ENCODE measurements around the gene ZNF750.
A peak's percentile ranks its signal among the peaks of the same experiment; 100 is the strongest.

The ZNF750 gene

DNA sequence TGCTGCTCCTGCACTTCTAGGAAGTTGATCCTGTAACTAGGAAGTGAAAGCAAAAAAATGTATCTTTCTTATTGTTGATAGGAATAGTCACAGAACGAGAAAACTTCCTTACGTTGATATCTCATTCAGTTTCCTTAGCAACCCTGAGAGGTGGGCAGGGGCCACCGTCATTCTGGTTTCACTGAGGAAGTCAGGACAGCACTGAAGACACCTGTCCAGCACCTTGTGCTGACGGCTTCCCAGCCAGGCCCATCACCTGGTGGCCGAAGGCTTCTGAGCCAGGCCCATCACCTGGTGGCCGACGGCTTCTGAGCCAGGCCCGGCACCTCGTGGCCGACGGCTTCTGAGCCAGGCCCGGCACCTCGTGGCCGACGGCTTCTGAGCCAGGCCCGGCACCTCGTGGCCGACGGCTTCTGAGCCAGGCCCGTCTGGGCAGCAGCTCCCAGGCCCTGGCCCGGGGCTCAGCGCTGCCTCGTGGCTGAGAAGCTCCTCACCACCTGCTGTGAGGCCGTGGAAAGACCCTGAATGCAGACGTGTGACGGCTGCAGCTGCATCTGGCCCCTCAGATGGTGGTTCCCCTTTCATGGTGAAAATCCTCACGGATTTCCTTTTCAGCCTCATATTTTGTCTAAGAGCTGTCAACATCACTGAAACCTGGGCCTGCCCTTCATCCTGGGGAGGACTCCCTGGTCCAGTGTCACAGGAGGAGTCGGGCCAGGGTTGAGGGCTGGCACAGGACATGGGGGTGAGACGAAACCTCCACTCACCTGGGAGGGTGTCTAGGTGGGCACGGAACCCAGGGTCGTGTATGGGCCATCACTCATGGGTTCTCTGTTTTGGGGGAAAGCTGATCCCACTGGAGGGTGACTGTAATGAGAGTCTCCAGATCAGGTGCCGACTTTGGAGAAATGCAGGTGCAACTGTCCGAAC, 33.0 kb upstream of the ZNF750 start:
- no peak for DNase-seq

DNA sequence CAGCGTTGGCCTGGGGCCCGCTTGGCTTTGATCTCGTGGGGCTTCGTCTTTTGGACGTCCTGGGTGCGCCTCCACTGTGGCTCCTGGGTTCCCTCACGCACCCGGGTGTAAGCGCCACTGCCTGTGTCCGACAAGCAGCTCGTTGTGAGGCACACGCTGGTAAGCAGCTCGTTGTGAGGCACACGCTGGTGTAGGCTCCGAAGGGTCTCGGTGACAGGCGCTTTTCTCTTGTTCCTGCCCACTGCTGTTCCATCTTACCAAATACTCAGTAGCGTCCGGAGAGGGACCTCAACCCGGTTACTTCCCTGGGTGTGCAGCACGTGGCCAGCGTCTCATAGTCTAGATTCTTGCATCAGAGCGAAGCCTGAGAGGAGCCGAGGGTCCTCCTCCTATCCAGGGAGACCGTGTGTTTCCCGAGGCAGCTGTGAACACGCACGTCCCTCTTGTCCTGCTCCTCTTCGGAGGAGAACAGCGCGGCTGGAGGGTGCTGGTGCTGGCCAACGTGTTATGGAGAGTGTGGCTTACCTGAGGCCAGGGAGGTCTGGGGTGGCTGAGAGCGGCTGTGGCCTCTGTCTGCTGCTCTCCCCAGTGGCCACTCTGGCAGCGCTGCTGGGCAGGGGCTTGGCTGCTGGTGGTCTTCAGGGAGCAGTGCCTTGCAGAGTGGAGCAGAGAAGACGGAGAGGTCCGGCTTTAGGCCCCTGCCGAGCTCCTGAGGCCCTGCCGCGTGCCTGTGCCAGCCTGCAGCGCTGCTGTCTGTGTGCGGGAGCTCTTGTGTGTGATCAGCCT, 32.1 kb upstream of the ZNF750 start:
- DNase-seq, result no peak

DNA sequence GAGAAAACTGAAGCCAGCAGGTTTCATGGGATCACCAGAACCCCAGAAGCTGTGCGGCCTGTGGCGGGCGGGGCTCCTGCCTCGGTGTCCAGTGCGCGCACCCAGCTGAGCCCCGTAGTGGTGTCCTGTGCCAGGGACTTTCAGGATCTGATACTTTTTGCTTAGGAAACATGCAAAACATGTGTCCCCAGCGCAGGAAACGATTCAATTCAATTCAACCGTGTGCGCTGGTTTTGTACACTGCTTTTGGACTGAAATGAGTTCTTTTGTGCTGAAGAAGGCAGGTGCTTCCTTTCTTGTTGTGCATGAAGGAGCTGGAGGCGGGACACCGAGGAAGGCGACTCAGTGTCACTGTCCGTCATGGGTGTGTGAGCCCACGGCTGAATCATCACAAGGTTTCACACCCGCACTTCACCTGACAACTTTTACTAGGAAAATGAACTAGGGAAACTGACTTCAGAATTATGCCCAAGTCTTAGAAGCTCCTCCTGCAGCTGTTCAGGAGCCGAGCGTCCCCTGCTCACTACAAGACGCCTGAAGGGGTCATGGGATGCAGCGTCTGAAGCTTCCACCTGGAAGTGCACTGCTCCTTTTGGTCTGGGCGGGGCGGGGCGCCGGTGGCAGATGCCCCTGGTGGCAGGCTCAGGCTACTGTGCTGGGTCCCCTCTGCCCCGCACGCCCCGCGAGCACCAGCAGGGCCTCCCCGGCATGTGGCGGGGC, 31.4 kb upstream of the ZNF750 start:
- no peak for DNase-seq

- DNase-seq, result no peak
These were observed 30.7 kb upstream of the ZNF750 start for GRCh38 chr17:82870541-82870940.

- DNase-seq, result no peak
These were observed 30.3 kb upstream of the ZNF750 start for GRCh38 chr17:82870091-82870491.

DNA sequence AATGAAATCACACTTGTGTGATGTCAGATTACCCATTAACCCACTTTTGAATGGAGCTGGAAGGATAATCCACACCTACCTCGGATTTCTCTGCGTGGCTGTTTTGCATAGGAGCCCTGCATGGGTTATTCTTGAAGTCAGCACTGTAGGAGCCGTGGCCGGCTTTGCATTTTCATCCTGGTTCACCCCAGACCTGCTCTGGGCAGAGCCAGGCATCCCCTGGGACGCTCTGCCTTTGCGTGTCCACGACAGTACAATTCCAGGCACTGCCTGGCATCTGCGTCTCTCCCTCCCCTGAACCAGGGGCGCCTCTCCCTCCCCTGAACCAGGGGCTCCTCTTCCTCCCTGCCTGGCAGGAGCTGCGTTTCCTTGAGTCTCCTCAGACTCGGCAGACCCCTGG, 29.7 kb upstream of the ZNF750 start:
- DNase-seq, result no peak

DNA sequence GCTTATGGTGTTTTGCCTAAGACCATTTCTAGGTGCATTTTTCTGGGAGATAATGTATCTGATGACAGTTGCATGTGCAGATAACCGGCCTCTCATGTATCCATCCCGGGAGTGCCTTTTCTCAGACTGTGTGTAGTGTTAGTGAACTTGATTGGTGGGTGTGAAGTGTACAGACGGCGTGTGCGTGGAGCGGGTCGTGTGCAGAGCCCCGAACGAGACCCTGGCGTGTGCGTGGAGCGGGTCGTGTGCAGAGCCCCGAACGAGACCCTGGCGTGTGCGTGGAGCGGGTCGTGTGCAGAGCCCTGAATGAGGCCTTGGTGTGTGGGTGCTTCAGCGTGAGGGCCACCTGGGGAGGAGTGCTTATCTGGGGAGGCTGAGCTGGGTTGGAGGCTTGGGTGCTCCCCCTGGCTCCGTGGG, 28.9 kb upstream of the ZNF750 start:
- DNase-seq, result no peak

DNA sequence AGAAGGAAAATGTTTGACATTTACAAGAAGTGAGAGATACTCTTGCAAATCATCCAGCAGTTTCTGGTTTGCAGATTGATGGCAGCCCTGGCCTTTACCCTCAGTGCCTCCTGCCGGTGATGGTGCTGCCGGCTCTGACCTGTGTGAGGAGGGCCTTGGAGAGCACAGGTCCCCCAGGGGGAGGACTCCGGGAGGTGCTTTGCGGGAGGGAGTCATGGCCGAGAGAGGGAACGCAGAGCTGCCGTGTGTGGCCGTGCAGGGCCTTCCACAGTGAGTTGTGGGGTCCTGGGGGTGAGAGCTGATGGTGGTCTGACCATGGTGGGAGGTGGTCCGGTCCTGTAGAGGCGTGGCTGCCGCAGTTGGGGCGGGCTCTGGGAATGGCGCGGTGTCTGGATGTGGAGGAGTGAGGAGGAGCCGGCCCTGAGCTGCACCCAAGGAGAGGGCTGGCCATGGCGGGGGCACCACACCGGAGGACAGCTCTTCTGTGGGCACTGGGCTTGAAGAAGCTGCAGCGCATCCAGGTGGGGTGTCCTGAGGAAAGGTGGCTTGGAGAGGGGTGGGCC, 28.0 kb upstream of the ZNF750 start:
- no peak for DNase-seq

DNA sequence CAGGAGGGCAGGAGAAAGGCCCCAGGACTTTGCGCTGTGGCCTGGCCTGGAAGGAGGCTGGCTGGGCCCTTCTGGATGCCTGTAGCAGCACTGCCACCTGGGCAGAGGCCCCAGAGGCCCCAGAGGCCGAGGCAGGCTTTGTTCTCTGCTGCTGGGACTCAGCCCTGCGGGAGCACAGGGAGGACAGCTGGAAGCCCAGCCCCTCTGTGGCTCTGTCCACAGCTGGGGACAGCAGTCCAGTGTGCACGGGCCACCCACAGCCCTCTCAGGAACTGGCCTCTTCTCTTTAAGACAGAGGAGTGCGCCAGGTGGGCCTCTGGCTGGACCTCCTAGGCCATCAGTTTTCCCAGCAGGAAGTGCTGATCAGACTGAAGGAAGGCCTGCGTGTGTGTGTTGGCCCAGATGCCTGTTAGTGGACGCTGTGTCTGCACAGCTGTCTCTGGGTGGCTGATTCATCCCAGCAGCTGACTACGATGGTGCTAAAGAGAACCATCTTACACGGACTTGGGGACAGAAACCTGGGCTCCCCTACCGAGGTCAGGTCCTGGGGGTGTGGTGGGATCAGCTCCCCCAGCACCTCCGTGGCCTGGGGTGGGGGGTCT, 26.9 kb upstream of the ZNF750 start:
- no peak for DNase-seq

GRCh38 chr17:82865774-82866395, 26.1 kb upstream of the ZNF750 start:
- no peak for DNase-seq

DNA sequence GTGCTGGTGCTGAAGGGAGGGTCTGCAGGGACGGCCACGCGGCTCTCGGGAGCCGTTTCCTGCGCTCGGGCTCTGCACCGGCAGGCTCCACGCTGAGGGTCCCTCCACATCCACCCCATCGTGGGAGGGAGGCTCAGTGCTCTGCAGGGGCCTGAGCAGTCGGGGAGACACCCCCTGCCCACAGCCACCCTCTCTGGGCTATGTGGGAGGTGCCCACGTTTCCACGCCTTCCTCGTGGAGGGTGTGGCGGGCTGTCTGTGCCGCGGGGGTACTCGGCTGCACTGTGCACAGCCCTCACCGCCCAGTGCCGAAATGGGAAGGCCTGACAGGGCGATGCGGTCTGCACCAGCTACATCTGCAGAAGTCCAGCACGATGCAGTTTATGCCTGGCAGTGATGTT, 25.5 kb upstream of the ZNF750 start:
- DNase-seq, result no peak

- DNase-seq, result no peak
These were observed 25.0 kb upstream of the ZNF750 start for GRCh38 chr17:82864713-82865248.

- peak; percentile 83 for DNase-seq
These were observed 24.3 kb upstream of the ZNF750 start for GRCh38 chr17:82863941-82864712.

GRCh38 chr17:82863383-82863940, 23.6 kb upstream of the ZNF750 start:
- no peak for DNase-seq

GRCh38 chr17:82862737-82863382, 23.0 kb upstream of the ZNF750 start:
- DNase-seq, result no peak

DNA sequence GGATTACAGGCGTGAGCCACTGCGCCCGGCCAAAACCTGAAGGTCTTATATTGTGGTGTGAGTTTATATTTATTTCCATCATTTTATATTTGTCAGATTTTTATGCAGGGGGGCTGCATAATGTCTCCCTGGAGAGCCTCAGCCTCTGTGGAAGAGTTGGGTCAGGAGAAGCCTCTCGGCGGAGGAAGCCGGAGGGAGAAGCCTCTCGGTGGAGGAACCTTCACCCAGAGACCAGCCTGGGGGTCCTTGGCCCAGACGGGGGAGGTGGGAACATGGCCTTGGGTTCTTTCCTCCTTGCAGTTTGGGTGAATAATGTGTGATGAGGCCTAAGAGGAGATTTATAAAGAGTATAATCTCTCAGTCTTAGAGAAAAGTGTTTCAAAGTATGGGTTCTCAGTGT, 22.4 kb upstream of the ZNF750 start:
- no peak for DNase-seq

DNA sequence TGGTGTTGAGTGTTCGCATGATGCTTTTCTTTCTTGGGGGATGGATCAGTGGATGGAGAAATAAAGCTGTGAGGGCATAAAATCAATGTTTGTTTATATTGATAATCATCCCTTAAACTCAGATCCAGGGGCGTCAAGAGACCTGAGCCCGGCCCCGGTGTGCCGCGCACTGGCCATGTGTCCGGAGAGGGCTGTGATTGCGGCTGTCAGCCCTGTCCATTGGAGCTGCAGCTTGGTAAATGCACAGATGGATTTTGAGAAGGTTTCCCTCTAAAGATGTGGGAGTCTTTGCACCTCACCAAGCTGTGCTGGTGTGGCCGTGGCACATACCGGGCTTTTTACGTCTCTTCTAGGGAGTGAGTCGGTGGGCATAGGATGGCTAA, 21.6 kb upstream of the ZNF750 start:
- DNase-seq, result no peak

GRCh38 chr17:82860606-82861392, 21.0 kb upstream of the ZNF750 start:
- no peak for DNase-seq

Data from activated CD8-positive, alpha-beta memory T cell treated with anti-CD3 and anti-CD28 coated beads, Interleukin-2, amount 50 U/mL, for 48 hours (primary cell).